DND-41 (cell line): ENCODE measurements around the gene SLC6A3.

Experiments
- ATAC-seq: fragments of 200-7000 bp; cut with Tn5 transposase; 3 replicates; pipeline ENCODE4 v1.9.1; 2021; ENCODE audit warnings: low read depth; ENCODE audit not compliant: insufficient read depth
- DNase-seq: peaks from one replicate; pipeline ENCODE4 v3.0.0-alpha.2; 2020
- H2AFZ ChIP-seq: 2 replicates; pipeline ENCODE4 v1.6.0; 2012; ENCODE audit warnings: low read depth, low read length
- H3K27ac ChIP-seq: 2 replicates; pipeline ENCODE4 v1.5.1; 2012; ENCODE audit warnings: low read length, inconsistent platforms
- H3K27me3 ChIP-seq: fragments of 200-600 bp; sonication (generic); 2 replicates; pipeline ENCODE4 v1.6.0; 2012; ENCODE audit warnings: low read length, mild to moderate bottlenecking, inconsistent platforms; ENCODE audit not compliant: insufficient read depth, poor library complexity
- H3K36me3 ChIP-seq: 2 replicates; pipeline ENCODE4 v1.5.1; 2012; ENCODE audit warnings: low read length, inconsistent platforms; ENCODE audit not compliant: insufficient read depth
- H3K4me1 ChIP-seq: 2 replicates; pipeline ENCODE4 v1.5.1; 2012; ENCODE audit warnings: mild to moderate bottlenecking, low read length; ENCODE audit not compliant: insufficient read depth
- H3K4me2 ChIP-seq: 2 replicates; pipeline ENCODE4 v1.6.0; 2012; ENCODE audit warnings: mild to moderate bottlenecking, moderate library complexity, low read length, inconsistent platforms; ENCODE audit not compliant: insufficient read depth
- H3K4me3 ChIP-seq, 2 experiments: fragments of 200-600 bp in 1 of 2; shearing (Covaris generic) in 1 of 2; 2 replicates each; pipeline ENCODE4 v1.5.1; 2012 to 2016; ENCODE audit warnings: inconsistent platforms in 2 of 2, low read length in 2 of 2, mild to moderate bottlenecking in 2 of 2, low read depth in 1 of 2, moderate library complexity in 1 of 2
- H3K79me2 ChIP-seq: 2 replicates; pipeline ENCODE4 v1.6.0; 2012; ENCODE audit warnings: low read length, inconsistent platforms; ENCODE audit not compliant: insufficient read depth
- H3K9ac ChIP-seq: 2 replicates; pipeline ENCODE4 v1.6.0; 2012; ENCODE audit warnings: low read depth, mild to moderate bottlenecking, inconsistent platforms, low read length, moderate library complexity
- H3K9me3 ChIP-seq: 2 replicates; pipeline ENCODE4 v1.5.1; 2012; ENCODE audit warnings: low read length, moderate library complexity, mild to moderate bottlenecking, inconsistent platforms; ENCODE audit not compliant: insufficient read depth, severe bottlenecking
- H4K20me1 ChIP-seq: 2 replicates; pipeline ENCODE4 v1.6.0; 2012; ENCODE audit warnings: low read length; ENCODE audit not compliant: insufficient read depth
- CTCF ChIP-seq: IDR thresholded peaks from 2 replicates; pipeline ENCODE4 v1.5.1; 2012; ENCODE audit warnings: borderline replicate concordance, low read length, moderate library complexity, mild to moderate bottlenecking; ENCODE audit not compliant: poor library complexity, severe bottlenecking; ENCODE audit errors: extremely low read depth
- EZH2 ChIP-seq: IDR thresholded peaks from 3 replicates; pipeline ENCODE4 v1.6.1; 2012; ENCODE audit warnings: borderline replicate concordance, low read depth, mild to moderate bottlenecking, moderate library complexity, low read length, inconsistent platforms; ENCODE audit not compliant: severe bottlenecking

The SLC6A3 gene

DNA sequence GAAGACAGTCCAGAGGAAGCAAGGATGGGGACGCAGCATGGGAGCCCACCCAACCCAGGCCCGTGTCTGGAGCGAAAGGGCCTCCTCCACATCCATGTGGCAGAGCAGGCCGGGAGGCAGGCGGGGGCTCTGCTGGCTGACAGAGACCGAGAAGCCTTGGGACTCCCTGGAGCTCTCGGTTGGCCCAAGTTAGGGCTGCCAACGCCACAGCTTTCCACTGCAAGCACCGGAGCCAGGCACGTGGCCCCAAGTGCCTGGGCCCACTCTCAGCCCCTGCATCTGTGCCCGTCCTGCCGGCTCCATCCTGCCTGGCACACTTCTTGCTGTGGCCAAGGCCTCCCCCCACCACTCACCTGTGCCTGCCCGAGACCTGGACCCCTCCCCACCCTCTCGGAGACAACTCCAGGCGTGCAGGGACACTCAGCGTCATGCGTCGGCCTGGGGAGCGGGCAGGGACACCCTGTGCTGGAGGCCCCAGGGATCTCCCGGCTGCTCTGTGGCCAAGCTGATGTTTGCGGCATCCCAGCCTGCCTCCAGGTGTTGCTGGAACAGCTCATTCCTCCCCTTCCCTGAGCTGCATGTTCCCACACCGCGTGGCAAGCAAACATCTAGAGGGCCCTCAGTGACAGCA, 31.5 kb downstream of the SLC6A3 start:
- no peak overlapping the region for H3K4me2 ChIP-seq
- no peak overlapping the region for H3K4me3 ChIP-seq
- peaks cover 6% of the 10 kb centered on the region; the same call in 1 of the 2 replicates for H4K20me1 ChIP-seq
- no peaks in the 10 kb centered on the region for H3K79me2 ChIP-seq
- DNase-seq (no peak), ATAC-seq (no peak)
- H3K9me3 ChIP-seq = no peaks in the 10 kb centered on the region
- H3K36me3 ChIP-seq = no peaks in the 10 kb centered on the region
- H3K27me3 ChIP-seq = no peaks in the 10 kb centered on the region
- no peak overlapping the region for H2AFZ ChIP-seq
- TF ChIP-seq CTCF = no peak
- TF ChIP-seq EZH2 = no peak
- H3K4me1 ChIP-seq = no peaks in the 10 kb centered on the region
- no peak overlapping the region for H3K9ac ChIP-seq
- no peak overlapping the region for H3K27ac ChIP-seq

- no peak for ATAC-seq
- no peak for TF ChIP-seq EZH2
- no peak for TF ChIP-seq CTCF
Measured at GRCh38 chr5:1413211-1413610, 32.0 kb downstream of the SLC6A3 start.

GRCh38 chr5:1412621-1413020, 32.6 kb downstream of the SLC6A3 start:
- H3K27me3 ChIP-seq = no peaks in the 10 kb centered on the region
- H3K4me2 ChIP-seq = no peak overlapping the region
- DNase-seq (no peak), ATAC-seq (no peak)
- peaks cover 6% of the 10 kb centered on the region; the same call in 1 of the 2 replicates for H4K20me1 ChIP-seq
- H3K9me3 ChIP-seq = no peaks in the 10 kb centered on the region
- H3K4me1 ChIP-seq = no peaks in the 10 kb centered on the region
- TF ChIP-seq EZH2 (no peak), CTCF (no peak)
- no peak overlapping the region for H3K4me3 ChIP-seq
- no peak overlapping the region for H2AFZ ChIP-seq
- H3K79me2 ChIP-seq = no peaks in the 10 kb centered on the region
- H3K36me3 ChIP-seq = no peaks in the 10 kb centered on the region
- no peak overlapping the region for H3K9ac ChIP-seq
- H3K27ac ChIP-seq = no peak overlapping the region

More at GRCh38 chr5:1413211-1413610, 32.0 kb downstream of the SLC6A3 start:
- no peak for DNase-seq
- Histone ChIP-seq H3K79me2 (no peaks in the 10 kb centered on the region), H3K4me2 (no peak overlapping the region), H3K9me3 (no peaks in the 10 kb centered on the region), H3K9ac (no peak overlapping the region), H3K4me1 (no peaks in the 10 kb centered on the region), H3K4me3 (no peak overlapping the region), H3K36me3 (no peaks in the 10 kb centered on the region), H2AFZ (no peak overlapping the region), H3K27ac (no peak overlapping the region), H4K20me1 (peaks cover 6% of the 10 kb centered on the region; the same call in 1 of the 2 replicates), H3K27me3 (no peaks in the 10 kb centered on the region)

GRCh38 chr5:1412163-1412562, 33.1 kb downstream of the SLC6A3 start:
- Histone ChIP-seq H2AFZ (no peak overlapping the region), H3K9ac (no peak overlapping the region), H3K79me2 (no peaks in the 10 kb centered on the region), H3K4me3 (no peak overlapping the region), H3K27me3 (no peaks in the 10 kb centered on the region), H3K36me3 (no peaks in the 10 kb centered on the region), H3K4me1 (no peaks in the 10 kb centered on the region), H4K20me1 (peaks cover 6% of the 10 kb centered on the region; the same call in 1 of the 2 replicates), H3K27ac (no peak overlapping the region), H3K9me3 (no peaks in the 10 kb centered on the region), H3K4me2 (no peak overlapping the region)
- no peak for ATAC-seq
- no peak for DNase-seq
- TF ChIP-seq CTCF = no peak
- TF ChIP-seq EZH2 = no peak
